Measurements from ENCODE around the gene PLXNB3.

PLXNB3 gene

GRCh38 chrX:153773741-153774575 is 9.9 kb downstream of the PLXNB3 start:
- DNase-seq (ENCODE audit: low read depth in 2 of 2), result no peak

DNA sequence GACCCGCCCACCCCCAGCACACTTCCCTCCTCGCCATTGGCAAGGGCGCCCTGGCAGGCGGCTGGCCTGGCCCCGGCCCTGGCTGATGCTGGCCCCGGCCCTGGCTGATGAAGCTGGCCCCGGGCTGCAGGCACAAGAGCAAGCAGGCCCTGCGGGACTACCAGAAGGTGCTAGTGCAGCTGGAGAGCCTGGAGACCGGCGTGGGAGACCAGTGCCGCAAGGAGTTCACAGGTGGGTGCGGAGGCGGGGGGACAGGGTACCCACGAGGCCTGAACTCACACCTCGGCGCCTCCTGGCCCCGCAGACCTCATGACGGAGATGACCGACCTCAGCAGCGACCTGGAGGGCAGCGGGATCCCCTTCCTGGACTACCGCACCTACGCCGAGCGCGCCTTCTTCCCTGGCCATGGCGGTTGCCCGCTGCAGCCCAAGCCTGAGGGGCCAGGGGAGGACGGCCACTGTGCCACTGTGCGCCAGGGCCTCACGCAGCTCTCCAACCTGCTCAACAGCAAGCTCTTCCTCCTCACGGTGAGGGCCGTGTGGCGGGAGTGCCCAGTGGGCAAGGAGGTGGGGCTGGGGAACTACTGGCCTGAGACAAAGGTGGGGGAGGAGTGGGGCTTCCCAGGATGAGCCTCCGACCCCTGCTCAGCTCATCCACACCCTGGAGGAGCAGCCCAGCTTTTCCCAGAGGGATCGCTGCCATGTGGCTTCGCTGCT is 10.7 kb downstream of the PLXNB3 start:
- DNase-seq (ENCODE audit: low read depth in 2 of 2), result no peak

- DNase-seq (ENCODE audit: low read depth in 2 of 2), result no peak
These were observed 11.5 kb downstream of the PLXNB3 start for GRCh38 chrX:153775293-153776119.

DNA sequence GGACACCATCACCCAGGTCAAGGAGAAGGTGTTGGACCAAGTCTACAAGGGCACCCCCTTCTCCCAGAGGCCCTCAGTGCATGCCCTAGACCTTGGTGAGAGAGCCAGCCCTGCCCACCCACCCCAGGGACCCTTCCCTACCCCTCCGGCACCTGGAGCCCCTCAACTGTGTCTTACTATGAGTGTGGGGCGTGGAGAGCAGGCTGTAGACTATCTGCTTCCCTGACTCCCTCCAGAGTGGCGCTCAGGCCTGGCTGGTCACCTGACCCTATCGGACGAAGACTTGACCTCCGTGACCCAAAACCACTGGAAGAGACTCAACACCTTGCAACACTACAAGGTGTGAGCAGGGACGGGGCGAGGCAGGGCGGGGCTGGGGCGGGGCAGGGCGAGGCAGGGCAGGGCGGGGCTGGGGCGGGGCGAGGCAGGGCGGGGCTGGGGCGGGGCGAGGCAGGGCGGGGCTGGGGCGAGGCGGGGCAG is 12.1 kb downstream of the PLXNB3 start:
- DNase-seq (ENCODE audit: low read depth in 2 of 2), result no peak

DNA sequence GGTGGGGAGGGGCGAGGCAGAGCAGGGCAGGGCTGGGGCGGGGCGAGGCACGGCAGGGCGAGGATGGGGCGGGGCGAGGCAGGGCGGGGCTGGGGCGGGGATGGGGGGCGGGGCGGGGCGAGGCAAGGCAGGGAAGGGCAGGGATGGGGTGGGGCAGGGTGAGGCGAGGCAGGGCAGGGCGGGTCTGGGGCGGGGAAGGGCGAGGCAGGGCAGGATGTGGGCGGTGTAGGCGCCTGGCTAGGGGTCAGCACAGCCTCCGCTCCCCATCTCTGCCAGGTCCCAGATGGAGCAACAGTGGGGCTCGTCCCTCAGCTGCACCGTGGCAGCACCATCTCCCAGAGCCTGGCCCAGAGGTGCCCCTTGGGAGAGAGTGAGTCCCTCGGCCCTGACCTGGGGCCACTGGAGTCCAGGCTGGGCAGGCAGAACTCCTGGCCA is 12.6 kb downstream of the PLXNB3 start:
- no peak for DNase-seq (ENCODE audit: low read depth in 2 of 2)

DNA sequence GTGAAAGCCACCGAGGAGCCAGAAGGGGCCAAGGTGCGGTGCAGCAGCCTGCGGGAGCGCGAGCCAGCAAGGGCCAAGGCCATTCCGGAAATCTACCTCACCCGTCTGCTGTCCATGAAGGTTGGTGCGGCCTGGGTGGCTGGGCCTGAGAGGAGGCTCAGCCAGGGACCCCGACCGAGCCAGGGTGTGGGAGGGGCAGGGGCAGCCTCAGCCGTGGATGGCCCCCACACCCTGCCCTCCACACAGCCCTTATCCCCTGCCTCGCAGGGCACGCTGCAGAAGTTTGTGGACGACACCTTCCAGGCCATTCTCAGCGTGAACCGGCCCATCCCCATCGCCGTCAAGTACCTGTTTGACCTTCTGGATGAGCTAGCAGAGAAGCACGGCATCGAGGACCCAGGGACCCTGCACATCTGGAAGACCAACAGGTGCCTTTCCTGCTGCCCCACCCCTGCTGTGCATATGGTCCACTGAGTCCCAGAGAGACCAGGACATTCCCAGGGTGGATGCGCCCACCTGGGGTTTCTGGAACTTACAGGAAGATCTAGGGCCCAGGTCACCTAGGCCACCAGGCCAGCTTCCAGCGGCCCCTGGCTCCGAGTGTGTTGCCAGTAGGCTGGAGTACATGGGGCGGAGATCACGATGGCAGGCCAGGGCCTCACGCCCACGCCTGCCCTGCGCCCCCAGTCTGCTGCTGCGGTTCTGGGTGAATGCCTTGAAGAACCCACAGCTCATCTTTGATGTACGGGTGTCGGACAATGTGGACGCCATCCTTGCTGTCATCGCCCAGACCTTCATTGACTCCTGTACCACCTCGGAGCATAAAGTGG is 13.4 kb downstream of the PLXNB3 start:
- no peak for DNase-seq (ENCODE audit: low read depth in 2 of 2)

- no peak for DNase-seq (ENCODE audit: low read depth in 2 of 2)
These were observed 14.1 kb downstream of the PLXNB3 start for GRCh38 chrX:153778181-153778580.

DNA sequence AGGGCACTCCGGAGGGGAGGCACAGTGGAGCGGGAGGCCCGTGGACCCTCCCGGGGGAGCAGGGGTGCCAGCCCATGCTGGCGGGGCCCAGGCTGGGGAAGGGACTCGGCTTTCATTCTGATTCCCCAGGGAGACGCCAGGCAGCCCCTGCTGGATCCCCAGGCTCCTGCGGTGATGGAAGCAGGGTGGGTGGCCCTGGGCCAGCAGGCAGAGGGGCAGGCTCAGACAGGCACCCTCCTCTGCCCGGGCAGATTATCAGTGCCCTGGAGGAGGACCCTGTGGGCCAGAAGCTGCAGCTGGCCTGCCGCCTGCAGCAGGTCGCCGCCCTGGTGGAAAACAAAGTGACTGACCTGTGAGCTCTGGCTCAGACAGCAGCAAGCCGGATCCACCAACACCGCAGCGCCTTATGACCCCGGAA is 14.6 kb downstream of the PLXNB3 start:
- no peak for DNase-seq (ENCODE audit: low read depth in 2 of 2)

GRCh38 chrX:153779891-153780677 is 16.0 kb downstream of the PLXNB3 start:
- DNase-seq (ENCODE audit: low read depth in 2 of 2), result no peak

- DNase-seq (ENCODE audit: low read depth in 2 of 2), result no peak
These were observed 16.8 kb downstream of the PLXNB3 start, which contains the start of gene SRPK3 for GRCh38 chrX:153780678-153781427. Gene SRPK3, plus strand, starts transcription at chrX:153781041. Its CDS starts 46 bp downstream, at chrX:153781087.

GRCh38 chrX:153781428-153782047 is 17.5 kb downstream of the PLXNB3 start:
- no peak for DNase-seq (ENCODE audit: low read depth in 2 of 2)

- no peak for DNase-seq (ENCODE audit: low read depth in 2 of 2)
These were observed 18.3 kb downstream of the PLXNB3 start for GRCh38 chrX:153782313-153782712.

GRCh38 chrX:153782871-153783270 is 18.8 kb downstream of the PLXNB3 start:
- DNase-seq (ENCODE audit: low read depth in 2 of 2), result no peak

GRCh38 chrX:153783378-153784013 is 19.4 kb downstream of the PLXNB3 start:
- DNase-seq (ENCODE audit: low read depth in 2 of 2), result no peak

- DNase-seq (ENCODE audit: low read depth in 2 of 2), result no peak
These were observed 20.4 kb downstream of the PLXNB3 start for GRCh38 chrX:153784325-153784967.

GRCh38 chrX:153786669-153787068 is 22.6 kb downstream of the PLXNB3 start:
- DNase-seq (ENCODE audit: low read depth in 2 of 2), result no peak

- DNase-seq (ENCODE audit: low read depth in 2 of 2), result no peak
These were observed 25.6 kb downstream of the PLXNB3 start for GRCh38 chrX:153789654-153790053.
